ENCODE data around the gene SPC25. TPM values are rescaled to one million over a fixed set of nuclear protein-coding genes. Genes with fewer than 3 reads are reported as not detected.

The SPC25 gene
- total and polyA plus RNA-seq, 4 donors: 0.58 to 8.2 (median 2.1) TPM; not detected in 1

GRCh38 chr2:168904358-168904757 is 14.1 kb upstream of the SPC25 start:
- Histone ChIP-seq H3K9ac (ENCODE audit: low read depth in 1 of 2, low read length in 2 of 2) (no peak overlapping the region), H3K4me3 (ENCODE audit: low read depth in 1 of 3, low read length in 3 of 3) (no peak overlapping the region), H3K27ac (ENCODE audit: low read depth in 1 of 2, low read length in 2 of 2) (no peak overlapping the region), H3K4me1 (ENCODE audit: control insufficient read depth in 4 of 4, insufficient read depth in 4 of 4, low read length in 3 of 4) (no peaks in the 10 kb centered on the region), H3K9me3 (ENCODE audit: control insufficient read depth in 4 of 4, low read length in 3 of 4) (no peaks in the 10 kb centered on the region), H3K27me3 (ENCODE audit: control insufficient read depth in 4 of 4, insufficient read depth in 4 of 4, low read length in 3 of 4) (peaks cover 0 to 2% (median 0%) of the 10 kb centered on the region in 4 donors), H3K36me3 (ENCODE audit: control insufficient read depth in 4 of 4, insufficient read depth in 3 of 4, low read depth in 1 of 4, low read length in 3 of 4) (no peaks in the 10 kb centered on the region)
- no peak for TF ChIP-seq RAD21 (IDR thresholded peaks at IDR 0.05)
- TF ChIP-seq FOXA2 (IDR thresholded peaks at IDR 0.05): no peak
- TF ChIP-seq NR2F2 (IDR thresholded peaks at IDR 0.05): no peak
- TF ChIP-seq, protein P1, sequence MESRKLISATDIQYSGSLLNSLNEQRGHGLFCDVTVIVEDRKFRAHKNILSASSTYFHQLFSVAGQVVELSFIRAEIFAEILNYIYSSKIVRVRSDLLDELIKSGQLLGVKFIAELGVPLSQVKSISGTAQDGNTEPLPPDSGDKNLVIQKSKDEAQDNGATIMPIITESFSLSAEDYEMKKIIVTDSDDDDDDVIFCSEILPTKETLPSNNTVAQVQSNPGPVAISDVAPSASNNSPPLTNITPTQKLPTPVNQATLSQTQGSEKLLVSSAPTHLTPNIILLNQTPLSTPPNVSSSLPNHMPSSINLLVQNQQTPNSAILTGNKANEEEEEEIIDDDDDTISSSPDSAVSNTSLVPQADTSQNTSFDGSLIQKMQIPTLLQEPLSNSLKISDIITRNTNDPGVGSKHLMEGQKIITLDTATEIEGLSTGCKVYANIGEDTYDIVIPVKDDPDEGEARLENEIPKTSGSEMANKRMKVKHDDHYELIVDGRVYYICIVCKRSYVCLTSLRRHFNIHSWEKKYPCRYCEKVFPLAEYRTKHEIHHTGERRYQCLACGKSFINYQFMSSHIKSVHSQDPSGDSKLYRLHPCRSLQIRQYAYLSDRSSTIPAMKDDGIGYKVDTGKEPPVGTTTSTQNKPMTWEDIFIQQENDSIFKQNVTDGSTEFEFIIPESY (IDR thresholded peaks at IDR 0.05): no peak
- TF ChIP-seq CTCF (IDR thresholded peaks at IDR 0.05; ENCODE audit: low read depth, low read length, missing input control): no peak
- TF ChIP-seq HNF4A (conservative IDR thresholded peaks at IDR 0.05): no peak
- no peak for TF ChIP-seq MAX (IDR thresholded peaks at IDR 0.05)
- TF ChIP-seq RXRA (IDR thresholded peaks at IDR 0.05): no peak
- TF ChIP-seq ATF3 (IDR thresholded peaks at IDR 0.05): no peak
- TF ChIP-seq JUND (IDR thresholded peaks at IDR 0.05): no peak
- TF ChIP-seq EGR1 (IDR thresholded peaks at IDR 0.05; ENCODE audit: low read depth in 2 of 2): no peak
- no peak for TF ChIP-seq GABPA (IDR thresholded peaks at IDR 0.05 in 1 of 2, conservative IDR thresholded peaks at IDR 0.05 in 1 of 2)
- DNase-seq (ENCODE audit: low spot score): no peak
- 91% methylated on average over 3 of the region's 3 CpGs for WGBS

DNA sequence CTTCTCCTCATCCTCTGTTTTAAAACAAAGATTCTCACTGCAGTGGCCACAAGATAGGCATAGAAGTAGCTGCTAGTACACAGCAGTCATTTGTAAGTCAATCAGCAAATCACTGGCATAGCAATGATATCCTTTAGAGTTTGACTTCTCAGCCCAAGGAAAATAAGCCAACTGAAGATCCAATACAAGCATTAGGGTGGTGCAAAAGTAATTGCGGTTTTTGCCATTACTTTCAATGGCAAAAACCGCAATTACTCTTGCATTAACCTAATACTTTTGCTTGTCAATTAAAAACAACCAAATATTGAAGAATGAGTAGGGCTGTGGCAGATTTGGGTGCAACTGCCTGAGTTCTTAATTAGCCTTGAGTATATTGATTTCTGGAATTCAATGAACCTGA is 13.7 kb upstream of the SPC25 start:
- H3K36me3 ChIP-seq (ENCODE audit: control insufficient read depth in 4 of 4, insufficient read depth in 3 of 4, low read depth in 1 of 4, low read length in 3 of 4): no peaks in the 10 kb centered on the region
- H3K4me1 ChIP-seq (ENCODE audit: control insufficient read depth in 4 of 4, insufficient read depth in 4 of 4, low read length in 3 of 4): no peaks in the 10 kb centered on the region
- no peak overlapping the region for H3K27ac ChIP-seq (ENCODE audit: low read depth in 1 of 2, low read length in 2 of 2)
- no peak for DNase-seq (ENCODE audit: low spot score)
- no peak overlapping the region for H3K4me3 ChIP-seq (ENCODE audit: low read depth in 1 of 3, low read length in 3 of 3)
- no peaks in the 10 kb centered on the region for H3K9me3 ChIP-seq (ENCODE audit: control insufficient read depth in 4 of 4, low read length in 3 of 4)
- 92% methylated on average over 2 of the region's 2 CpGs for WGBS
- H3K27me3 ChIP-seq (ENCODE audit: control insufficient read depth in 4 of 4, insufficient read depth in 4 of 4, low read length in 3 of 4): peaks cover 0 to 2% (median 0%) of the 10 kb centered on the region in 4 donors
- TF ChIP-seq GABPA (IDR thresholded peaks at IDR 0.05 in 1 of 2, conservative IDR thresholded peaks at IDR 0.05 in 1 of 2): no peak
- TF ChIP-seq, protein P1 (IDR thresholded peaks at IDR 0.05): no peak
- TF ChIP-seq NR2F2 (IDR thresholded peaks at IDR 0.05): no peak
- no peak for TF ChIP-seq FOXA2 (IDR thresholded peaks at IDR 0.05)
- no peak for TF ChIP-seq TAF1 (conservative IDR thresholded peaks at IDR 0.05)
- H3K9ac ChIP-seq (ENCODE audit: low read depth in 1 of 2, low read length in 2 of 2): no peak overlapping the region
